GM19025 (cell line): Measurements from ENCODE around the gene SLC35E1.

Source experiments
- ATAC-seq: cut with Tn5 transposase; IDR thresholded peaks from one replicate; pipeline ENCODE4 v1.9.1; 2021; ENCODE audit warnings: mild to moderate bottlenecking, low read depth, moderate library complexity; ENCODE audit not compliant: unreplicated experiment

Gene SLC35E1

DNA sequence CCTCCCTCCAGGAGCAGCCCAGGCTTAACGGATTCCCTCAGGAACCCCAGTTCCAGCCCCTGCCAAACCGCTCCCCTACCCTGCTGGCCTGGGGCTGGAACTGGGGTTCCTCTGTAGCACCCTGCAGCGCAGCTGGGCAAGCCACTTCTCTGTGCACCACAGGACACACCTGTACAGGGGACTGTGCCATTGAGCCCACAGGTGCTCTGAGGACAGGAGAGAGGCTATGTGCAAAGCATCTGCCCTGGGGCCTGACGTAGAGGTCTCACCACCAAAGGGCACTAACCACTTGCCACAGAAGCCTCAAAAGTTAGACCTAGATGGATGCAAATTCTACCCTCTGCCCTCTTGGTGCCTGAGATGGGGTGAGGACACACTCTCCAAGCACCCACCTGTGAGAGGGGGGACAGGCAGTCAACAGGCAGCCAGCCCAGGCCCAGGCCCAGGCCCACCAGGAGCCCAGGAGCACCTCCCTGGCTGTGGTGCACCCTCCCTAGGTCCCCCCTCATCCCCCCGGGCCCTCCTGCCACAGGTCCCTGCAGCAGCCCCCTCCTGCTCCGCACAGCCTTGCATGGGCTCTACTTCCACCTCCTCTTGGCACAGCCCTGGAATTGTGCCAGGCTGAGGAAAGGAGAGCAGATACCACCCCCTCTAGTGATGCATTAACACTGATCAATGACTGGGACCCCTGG, 27.6 kb upstream of the SLC35E1 start:
- no peak for ATAC-seq

DNA sequence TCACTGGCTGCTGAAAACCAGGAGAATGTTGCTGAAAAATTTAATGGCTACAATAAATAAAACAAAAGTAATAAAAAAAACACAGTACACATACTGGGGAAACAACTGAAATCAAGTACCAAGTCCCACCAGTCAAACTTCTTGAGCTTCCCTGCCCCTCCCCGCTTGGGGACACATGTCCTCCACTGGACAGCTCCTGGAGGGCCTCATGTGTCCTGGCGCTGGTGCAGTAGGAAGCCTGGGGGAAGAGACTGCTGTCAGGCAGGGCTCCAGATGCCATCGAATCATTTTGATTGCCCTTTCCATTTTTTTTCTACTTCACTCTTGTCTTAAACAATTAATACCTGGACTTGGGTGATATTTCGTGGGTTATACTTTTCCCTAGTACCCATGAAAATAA, 26.6 kb upstream of the SLC35E1 start:
- ATAC-seq = no peak

DNA sequence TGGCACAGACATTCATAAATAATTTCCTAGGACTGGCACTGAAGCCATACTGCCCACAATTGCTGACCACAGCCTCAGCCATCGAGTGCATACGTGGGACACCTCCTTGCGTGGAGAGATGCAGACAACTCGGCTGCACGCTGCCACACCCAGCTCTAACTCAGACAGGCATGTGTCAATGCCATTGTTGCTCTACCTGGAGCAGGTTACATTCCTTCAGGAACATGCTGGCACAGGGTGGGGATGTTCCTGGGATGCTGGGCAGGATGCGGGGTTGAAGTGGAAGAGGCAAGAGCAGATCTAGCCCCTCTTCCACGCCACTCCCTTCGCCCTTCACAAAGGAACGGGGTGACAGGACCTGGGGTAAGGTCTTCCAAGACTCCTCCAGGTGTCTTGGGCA, 24.2 kb upstream of the SLC35E1 start:
- ATAC-seq = no peak

DNA sequence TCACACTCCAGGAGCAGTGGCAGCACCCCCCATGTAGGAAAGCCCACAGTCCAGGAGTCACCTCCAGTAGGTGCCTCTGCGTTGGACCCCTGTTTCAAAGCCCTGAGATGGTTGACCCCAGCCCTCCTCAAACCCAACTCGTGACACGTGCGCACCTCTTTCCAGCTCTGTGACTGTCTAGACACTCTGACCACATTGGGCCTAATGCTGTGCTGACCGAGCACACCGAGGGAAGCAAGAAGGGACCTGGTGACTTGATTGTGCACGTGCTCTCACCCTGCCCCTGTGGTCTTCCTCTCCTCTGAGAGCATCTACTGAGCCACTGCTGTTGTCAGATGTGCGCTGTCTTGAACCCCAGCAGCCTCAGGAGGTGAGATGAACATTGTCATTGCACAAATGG, 22.9 kb upstream of the SLC35E1 start:
- ATAC-seq = no peak

DNA sequence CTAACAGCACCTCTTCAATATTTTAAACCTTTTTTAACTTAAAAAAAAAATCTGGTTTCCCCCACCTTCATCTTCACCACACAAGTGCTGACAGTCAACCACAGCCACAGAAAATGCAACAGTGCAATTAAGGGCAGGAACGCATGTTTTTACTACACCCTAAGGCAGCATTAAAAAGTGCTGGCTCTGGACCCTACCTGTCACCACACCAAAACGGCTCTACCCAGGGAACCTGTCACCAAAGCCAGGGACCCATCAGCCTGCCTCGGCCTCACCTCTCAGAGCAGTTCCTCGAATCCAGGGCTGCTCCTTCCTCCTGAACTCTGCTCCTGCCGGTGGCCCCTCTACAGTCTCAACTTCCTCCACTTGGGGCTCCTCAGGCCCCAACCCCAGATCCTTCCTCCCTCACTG, 22.5 kb upstream of the SLC35E1 start:
- ATAC-seq = no peak

DNA sequence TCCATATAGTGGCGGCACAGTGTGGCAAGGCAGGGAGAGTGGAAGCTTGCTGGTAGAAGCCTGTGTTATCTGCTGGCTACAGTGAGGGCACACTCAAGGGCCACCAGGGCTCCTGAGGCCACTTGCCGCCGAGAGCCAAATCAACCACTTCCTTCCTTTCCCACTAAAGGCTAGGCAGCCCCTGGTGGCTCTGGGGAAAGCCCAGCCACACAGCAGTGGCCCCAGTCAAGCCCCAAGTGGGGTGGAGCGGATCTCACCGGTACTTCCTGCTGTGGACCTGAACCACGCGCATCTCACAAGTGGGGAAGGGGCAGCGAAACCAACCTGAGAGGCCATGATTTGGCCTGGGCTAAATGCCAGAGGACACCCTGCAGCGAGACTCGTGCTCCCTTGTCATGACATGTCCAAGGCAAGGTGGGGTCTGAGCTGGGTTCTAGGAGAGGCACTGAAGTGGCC, 21.9 kb upstream of the SLC35E1 start:
- ATAC-seq = no peak

DNA sequence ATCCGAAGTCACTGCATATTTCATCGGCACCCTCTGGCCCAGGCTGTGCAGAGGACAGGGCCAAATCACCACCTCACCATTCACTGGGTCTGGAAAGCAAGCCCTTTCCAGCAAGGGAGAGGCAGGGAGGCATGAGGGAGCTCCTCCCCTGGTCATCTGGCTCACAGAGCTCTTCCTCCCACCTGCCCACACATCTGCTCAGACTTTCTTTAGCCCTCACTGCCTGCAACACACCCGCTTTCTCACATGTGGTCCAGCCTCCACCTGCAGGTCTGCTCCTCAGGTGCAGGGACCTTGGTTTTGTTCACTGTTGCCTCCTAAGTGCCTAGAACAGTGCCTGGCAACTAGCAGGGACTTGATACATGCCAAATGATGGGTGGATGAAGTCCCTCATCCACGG, 21.0 kb upstream of the SLC35E1 start:
- no peak for ATAC-seq

DNA sequence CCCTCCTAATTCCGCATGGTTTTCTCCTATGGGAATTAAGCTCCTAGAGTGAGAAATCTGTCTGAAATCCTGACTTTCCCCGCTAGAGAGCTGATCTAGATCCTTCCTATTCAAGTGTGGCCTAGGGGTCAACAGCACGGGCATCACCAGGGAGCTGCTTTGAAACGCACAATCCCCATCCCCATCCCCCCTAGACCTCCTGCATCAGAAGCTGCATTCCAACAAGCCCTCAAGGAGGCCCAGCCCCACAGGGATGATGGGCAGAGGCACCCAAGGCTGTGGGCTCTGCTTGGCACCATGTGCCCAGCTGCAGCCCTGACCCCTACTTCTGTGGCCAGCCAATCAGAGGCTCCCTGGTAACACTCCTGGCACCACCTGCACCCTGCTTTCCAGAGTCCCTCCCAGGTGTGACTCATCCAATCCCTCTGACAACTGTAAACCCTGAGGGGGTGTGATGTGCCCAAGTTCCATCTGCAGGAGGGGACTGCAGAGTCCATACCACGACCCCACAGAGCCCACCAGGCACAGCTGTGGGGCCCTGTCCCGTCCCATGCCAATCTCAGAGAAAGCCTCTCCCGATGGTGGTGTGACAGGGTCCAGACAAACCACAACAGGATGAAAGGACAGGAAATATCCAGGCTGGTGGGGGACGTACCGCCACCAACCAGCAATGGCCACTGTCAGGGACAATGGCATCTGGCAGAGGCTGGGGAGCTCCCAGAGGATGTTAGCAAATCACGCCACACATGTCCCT, 19.8 kb upstream of the SLC35E1 start:
- ATAC-seq = no peak

DNA sequence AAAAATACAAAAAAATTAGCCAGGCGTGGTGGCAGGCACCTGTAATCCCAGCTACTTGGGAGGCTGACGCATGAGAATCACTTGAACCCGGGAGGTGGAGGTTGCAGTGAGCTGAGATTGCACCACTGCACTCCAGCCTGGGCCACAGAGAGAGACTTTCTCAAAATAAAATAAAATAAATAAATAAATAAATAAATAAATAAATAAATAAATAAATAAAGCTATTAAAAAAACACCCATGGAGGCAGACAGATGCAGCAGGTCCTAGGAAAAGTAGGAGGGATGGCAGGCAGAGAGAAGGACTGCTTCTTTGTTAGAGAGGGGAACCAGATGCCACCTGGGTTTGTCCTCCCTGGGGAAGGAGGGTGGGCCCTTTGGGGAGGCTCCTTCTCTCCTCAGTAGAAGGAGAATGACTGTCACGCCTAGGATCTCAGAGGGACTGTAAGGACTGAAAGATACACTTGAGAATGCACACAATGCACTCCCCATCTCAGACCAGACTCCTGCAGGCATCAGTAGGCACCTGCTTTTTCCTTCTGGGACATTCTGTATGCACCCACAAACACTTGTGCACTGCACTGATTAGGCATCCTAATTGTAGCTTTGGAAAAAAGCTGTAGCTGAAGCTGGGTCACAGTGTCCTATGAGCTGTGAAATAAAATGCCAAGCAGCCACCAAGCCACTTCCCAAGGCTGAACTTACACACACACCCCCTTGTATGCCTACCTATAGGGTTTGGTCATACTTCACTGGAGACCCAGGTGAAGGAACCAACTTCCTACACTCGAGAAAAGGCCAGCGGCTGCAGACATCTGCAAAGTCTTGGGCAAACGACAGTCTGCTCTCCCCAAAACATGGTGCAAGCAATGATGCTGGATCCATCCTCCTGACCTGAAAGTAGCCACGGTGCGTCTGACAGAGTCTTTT, 18.9 kb upstream of the SLC35E1 start:
- no peak for ATAC-seq

DNA sequence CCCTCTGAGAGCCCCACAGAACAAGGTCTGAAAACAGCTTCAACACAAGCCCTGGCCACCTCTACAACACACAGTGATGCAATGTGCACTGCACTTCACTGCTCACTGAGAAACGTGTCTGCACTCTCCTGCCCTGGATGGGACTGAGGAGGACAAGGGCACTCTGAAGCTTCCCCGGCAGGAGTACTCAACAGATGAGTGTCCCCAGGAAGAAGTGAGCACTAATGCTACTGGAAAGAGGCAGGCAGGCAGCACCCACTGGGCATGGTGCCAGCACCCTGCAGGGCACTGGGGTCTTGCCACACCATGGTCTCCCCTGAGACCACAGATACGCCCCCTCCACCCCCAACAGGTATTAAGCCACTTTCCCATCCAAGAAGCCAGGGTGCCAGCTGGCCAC, 17.7 kb upstream of the SLC35E1 start:
- ATAC-seq = no peak

DNA sequence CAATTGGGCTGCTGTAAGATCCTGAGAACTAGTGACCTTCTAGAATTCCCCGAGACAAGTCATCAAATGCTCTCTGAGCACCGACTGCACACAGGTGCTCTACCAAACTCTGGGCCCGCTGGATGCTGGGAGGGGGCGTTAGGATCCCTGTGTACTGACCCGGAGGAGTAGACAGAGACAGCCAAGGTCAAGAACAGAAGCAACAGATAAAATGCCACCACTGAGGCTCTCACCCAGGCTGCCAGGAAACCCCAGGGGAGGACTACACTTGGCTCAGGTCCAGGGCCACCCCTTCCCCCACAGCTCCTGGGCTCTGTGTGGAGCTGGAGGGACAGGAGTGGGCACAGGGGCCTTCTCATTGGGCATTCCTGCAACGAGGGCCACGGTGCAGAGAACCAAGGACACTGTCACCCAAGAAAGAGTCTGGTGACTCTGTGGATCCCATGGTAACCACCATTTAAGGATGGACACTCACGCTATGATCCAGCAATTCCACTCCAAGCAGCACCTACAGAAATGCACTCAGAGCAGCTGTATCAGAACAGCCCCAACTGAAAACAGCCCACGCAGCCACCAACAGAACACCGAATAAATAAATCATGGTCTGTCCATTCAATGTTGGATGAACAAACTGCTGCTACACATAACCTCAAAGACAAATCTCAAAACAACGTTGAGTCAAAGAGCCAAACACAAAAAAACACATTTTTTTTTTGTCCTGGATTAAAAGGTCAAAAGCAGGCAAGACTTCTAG, 16.8 kb upstream of the SLC35E1 start:
- ATAC-seq = no peak

DNA sequence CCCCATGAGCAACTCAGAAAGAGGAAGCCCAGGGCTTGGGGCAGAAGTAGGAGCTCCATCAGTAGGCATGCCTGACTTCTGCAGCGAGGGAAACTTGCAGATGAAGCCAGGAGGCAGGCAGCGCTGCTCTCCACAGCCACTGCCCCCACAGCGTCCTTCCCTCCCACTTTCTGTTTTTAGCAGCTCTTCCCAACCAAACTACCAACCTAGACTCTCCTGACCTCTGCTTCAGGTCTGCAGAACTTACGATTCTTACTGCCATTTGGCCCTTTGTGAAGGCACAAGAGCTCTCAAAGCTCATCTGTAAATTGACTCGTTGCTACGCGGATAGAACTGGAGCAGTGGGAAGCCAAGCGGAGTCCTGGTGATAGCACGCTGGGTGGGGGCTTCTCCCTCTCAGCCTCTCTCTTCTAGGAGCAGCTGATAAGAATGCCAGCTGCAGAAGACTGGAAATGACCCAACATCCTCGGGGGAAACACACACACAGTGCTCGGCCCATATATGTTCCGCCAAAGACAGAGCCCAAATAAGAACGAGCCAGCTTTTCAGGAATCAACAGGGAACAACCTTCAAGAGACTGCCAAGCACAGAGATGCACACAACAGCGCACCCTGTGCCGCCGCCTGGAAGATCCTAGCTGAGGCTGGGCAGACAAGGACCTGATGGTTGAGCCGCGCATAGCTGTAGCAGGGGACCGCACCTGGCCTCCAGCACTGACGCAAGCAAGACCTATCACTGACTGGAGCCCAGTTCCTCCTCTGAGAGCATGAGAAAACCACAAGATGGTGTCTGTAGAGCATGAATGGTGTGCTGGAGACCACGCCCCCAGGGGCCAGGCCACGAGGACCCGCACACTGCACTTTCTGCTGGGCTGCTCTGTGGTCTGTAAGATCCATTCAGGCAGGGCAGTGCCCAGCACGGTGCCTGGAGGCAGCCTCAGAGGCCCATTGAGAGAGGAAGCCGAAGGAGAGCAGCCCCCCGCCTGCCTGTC, 15.9 kb upstream of the SLC35E1 start:
- ATAC-seq = peak; percentile 38

DNA sequence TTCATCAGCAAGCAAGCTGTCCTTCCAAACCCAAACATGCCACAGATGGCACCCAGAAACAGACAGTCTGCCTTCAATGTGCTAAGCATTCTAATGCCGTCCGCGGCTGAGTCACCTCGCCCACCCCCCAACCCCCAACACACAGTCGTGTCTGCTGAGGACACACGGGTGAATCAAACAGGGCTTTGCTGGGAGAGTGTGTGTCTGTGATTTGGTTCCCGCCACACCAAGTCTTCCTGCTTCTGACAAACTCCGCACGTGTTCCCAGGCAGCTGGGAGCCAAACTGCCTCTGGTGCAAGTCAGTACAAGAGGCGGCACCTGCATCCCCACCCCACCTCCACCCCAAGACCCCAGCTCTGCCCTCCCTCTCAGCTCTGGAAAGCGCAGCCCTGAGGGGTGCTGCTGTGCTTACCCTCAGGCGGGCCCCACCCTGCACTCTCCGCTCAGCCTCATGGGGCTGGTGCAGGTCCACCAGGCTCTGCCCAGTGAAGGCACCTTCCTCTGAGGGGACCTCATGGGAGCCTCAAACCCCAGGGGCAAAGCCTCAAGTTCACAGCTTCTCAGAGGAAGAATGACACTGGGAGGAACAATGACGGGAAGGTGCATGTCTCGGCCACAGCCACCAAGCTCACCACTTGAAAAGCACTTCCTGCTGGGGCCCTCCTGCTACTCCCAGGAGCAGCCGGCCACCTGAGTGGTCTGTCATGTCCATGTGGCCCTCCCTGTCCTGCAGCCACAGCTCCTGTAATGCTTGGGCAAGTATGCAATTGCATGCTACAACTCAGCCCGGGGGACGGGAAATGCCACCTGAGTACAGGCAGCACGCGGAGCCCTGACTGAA, 15.0 kb upstream of the SLC35E1 start:
- no peak for ATAC-seq

DNA sequence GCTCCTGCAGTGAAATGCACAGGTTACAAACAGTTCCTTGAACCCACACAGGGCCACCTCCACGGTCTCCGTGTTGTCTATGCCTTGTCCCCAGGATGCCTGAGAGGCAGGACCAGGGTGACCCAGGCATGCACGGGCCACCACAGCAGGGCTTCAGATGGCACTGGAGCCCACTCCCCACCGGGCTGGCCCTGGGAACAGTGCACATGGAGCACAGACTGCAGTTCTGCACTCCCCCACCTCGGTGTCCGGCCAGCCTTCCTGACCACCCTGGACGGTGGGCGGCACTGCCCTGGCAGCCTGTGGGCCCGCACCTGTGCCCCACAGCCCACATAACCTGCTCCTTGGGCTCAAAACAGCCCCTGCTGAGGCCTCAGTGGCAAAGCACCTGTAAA, 14.3 kb upstream of the SLC35E1 start:
- no peak for ATAC-seq

DNA sequence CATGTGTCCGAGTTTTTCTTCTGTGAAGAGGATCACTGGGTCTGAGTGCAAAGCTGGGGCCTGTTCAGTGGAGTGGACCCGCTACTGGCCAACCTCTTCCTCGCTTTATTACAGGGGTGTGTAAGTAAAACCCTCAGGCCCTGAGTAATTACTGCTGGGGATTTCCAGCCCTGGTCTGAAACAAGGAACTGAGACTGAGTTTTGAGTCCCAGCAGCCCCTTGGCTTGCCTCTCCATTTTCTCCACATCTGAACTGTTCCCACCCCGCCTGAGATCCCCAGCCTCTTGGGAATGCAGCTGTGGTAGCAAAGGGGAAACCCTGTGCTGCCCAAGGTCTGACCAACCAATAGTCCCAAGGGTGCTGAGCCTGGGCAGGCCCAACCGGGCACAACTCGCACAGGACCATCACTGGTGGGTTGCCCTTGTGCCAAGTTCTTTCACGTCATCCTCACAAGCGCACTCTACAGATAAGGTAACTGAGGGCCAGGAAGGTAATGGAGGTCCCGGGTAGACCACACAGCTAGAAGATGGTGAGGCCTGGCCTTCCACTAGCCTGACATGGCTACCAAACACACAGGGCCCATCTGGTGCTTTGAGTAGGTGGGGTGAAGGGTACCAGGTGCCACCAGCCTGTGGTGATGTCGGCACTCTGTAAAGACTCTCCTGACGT, 13.7 kb upstream of the SLC35E1 start:
- peak; percentile 22 for ATAC-seq

DNA sequence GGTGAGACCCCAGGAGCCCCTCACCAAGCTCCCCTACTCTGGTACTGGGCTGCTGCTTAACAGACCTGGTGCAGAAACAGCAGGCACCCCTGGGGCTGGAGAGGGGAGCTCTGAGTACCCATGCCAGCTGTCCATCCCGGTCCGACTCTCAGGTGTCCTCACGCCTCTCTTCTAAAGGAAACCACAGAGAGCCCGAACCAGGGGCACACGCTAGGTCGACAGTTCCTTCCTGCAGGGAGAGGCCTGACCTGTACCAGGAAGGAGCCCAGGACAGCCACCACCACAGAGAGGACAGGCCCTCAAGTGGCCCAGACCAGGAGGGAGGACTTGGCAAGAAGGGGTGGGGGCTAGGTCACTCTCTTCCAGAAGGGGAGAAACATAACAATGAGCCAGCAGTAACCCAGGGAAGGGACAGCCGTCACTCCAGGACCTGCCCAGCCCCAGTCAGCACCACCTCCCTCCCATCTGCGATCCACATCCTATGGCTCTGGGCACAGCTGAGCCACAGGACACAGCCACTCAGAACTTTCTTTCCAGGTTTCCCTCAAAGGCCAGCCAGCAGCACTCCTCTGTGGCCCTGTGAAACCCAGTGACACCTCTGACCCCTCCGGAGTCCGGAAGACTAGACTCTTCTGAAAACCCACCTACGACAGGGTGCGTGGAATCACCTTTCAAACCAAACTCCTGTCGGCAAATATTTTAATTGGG, 13.0 kb upstream of the SLC35E1 start:
- no peak for ATAC-seq
